ENCODE data around the gene ASF1A. TPM values are rescaled to one million over a fixed set of nuclear protein-coding genes. Genes with fewer than 3 reads are reported as not detected.

ASF1A gene
- total RNA-seq, 1 donor from 2014 or later, result 36.0 TPM

Other genes starting within 250 kb of the ASF1A start
- gene CEP85L, start 242.6 kb upstream of the ASF1A start, total RNA-seq, result 50.9 and 51.4 TPM in 2 replicates
- 19.8 and 24.4 TPM in 2 replicates for gene MCM9, start 41.0 kb downstream of the ASF1A start, total RNA-seq
- 9.0 and 9.4 TPM in 2 replicates for gene FAM184A, start 184.5 kb downstream of the ASF1A start, total RNA-seq